ENCODE data around the gene PCBP4.
A peak's percentile ranks its signal among the peaks of the same experiment; 100 is the strongest.

The PCBP4 gene

DNA sequence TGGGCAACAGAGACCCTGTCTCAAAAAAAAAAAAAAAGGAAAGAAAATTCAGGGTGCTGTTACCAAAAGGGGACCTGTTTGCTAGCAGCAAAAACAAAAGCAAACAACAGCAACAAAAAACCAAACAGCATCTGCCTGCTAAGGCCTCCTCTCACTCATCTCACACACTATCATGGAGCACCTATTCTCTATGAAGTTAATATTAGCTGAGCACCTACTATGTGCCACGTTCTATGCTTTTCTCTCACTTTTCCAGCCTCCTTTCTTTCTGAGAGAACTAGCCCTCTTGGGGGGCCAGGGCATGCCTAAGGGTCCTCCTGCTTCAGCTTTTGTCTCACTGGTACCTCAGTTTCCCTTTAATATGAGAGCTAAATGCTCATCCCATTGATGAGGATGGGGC, 12.5 kb downstream of the PCBP4 start:
- no peak for DNase-seq

DNA sequence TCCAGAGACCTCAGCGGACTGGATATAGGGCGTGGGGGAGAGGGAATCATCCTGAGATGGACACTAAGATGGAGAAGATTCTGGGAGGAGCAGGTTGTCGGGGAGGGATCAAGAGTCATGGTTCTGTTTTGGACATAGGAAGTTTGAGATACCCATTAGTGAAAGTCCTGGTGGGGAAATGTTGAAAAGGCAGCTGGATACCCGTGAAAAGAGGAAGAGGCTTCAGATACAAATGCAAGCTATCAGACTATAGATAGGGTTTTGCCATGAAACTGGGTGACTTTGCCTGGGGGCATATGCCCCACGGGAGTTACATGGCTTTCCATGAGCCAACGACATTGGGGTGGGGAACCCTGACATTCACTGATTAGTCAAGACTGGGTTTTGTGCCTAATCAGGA, 13.1 kb downstream of the PCBP4 start:
- no peak for DNase-seq

DNA sequence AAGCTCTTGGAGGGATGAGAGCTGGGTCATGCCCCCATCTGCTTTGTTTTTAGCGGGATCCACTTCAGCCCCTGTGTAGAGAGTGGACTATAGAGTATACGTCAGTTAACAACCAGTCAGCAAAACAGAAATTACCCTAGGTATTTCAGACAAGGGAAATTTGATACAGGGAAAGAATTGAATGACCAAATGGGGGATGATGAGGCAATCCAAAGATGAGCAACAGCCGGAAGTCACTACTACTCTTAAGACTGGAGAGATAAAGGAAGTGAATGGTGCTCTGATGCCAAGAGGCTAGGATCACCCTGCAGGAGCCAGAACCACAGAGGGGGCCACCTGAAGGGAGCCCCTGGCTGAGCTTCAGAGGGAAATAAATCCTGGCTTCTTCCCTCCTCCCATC, 13.8 kb downstream of the PCBP4 start:
- DNase-seq, result no peak

DNA sequence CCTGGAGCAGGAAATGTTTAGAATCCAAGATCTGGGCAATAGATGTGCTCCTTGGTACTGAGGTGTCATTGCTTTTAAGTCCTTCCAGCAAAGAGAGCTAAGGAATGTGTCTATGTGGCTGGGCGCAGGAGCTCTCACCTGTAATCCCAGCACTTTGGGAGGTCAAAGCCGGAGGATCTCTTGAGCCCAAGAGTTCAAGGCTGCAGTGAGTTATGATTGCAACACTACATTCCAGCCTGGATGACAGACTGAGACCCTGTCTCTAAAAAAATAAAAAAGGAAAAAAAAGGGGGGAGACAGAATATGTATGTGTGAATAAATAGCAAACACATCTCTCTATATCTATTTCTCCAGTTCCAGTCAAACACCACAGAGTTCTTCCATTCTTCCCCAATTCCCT, 16.4 kb downstream of the PCBP4 start:
- DNase-seq, result no peak

DNA sequence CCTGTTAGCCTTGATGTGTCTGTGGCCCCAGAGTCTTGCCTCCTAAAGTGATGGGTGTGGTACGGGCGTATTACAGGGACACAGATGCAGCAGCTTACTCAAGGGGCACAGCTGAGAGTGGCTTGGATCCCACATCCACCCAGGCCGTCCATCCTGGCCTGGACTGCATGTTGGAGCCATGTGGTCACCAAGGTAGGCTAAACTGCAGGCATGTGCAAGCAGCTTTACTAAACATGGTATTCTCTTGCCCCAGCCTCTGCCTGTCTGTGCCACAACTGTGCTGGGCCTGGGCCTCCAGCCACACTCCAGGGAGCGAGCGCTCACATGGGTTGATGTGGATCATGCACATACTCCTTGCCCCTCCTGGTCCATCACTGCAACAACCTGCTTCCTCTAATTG, 18.1 kb downstream of the PCBP4 start:
- no peak for DNase-seq

DNA sequence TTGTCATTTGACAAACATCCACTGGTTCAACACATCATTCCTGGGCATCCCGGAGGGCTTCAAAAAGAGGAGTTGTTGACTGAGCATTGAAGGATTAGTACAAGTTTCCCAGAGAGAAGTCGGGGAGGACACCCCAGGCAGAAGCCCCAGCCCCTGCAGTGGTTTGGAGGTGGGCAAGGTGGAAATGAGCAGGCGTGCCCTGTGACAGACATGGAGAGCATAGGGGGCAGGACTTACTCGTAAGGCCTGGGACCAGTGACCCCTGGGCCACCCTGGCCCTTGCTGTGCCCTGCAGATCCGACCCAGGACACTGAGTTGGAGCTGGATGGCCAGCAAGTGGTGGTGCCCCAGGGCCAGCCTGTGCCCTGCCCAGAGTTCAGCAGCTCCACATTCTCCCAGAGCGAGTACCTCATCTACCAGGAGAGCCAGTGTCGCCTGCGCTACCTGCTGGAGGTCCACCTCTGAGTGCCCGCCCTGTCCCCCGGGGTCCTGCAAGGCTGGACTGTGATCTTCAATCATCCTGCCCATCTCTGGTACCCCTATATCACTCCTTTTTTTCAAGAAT, 19.2 kb downstream of the PCBP4 start:
- DNase-seq, result no peak

DNA sequence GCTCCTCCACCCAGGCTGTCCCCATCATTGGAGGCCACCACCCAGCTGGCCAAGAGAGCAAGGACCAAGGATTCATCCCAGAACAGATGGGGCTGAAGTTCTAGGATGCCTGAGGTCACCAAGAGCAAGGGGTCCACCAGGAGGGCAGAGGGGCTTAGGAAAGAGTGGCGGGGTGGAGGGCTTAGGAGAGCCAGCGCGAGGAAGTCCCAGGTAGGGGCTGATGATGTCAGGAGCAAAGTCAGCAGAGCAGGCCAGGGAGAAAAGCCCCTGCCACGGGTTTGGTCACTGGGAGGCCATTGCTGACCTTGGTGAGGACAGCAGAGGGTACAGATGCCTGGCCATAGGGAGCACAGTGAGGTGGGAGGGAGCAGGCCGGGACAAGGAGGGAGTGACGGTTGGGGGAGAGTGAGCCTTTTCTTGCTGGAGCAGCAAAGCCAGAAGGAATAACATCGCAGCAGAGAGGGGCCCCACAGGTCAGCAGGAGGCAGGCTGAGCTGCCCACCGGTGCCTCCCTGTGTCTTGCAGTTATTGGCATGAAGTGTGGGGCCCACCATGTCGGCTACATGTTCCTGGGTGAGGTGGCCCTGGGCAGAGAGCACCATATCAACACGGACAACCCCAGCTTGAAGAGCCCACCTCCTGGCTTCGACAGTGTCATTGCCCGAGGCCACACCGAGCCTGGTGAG, 19.9 kb downstream of the PCBP4 start:
- no peak for DNase-seq

DNA sequence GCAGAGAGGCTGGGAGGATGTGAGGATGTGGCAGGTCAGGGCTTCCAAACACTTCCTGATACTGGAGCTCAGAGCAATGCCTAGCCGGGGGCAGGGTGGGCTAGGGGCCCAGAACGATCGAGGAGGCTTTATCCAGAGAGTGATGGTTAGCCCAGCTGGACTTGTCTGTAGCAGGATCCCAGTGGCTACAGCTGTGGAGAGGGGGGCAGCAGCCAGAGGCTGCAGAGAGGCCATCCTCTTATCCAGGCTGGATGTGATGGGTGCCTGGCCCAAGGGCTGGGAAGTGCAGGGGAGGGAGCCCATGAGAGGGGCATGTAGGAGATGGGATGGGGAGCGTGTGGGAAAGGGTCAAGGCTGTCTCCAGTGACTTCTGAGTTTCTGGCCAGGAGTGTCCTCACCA, 20.5 kb downstream of the PCBP4 start:
- no peak for DNase-seq

DNA sequence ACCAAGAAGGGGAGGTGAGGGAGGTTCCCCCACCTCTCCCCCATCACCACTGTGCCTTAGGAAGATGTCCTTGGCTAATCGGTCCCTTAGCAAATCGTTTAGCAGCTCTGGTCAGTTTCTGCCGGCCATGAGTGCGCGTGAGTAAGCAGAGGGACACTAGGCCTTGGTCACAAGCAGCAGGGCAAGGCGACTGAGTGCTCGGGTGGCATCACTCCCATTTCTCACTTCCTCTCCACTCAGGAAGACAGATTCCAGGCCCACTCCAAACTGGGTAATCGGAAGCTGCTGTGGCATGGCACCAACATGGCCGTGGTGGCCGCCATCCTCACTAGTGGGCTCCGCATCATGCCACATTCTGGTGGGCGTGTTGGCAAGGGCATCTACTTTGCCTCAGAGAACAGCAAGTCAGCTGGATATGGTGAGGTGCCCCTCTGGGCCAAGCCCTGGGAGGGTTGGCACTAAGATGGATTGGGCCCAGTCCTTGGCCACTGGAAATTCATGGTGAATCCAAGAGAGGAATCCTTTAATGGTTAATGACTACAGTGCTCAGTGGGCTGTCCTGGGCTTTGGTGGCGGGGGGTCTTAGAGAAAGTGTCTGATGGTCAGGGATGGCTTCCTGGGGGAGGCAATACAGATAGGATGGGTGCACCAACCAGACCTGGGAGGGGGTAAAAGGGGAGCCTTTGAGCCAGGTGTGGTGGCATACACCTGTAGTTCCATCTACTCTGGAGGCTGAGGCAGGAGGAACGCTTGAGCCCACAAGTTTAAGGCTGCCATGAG, 21.1 kb downstream of the PCBP4 start:
- no peak for DNase-seq

DNA sequence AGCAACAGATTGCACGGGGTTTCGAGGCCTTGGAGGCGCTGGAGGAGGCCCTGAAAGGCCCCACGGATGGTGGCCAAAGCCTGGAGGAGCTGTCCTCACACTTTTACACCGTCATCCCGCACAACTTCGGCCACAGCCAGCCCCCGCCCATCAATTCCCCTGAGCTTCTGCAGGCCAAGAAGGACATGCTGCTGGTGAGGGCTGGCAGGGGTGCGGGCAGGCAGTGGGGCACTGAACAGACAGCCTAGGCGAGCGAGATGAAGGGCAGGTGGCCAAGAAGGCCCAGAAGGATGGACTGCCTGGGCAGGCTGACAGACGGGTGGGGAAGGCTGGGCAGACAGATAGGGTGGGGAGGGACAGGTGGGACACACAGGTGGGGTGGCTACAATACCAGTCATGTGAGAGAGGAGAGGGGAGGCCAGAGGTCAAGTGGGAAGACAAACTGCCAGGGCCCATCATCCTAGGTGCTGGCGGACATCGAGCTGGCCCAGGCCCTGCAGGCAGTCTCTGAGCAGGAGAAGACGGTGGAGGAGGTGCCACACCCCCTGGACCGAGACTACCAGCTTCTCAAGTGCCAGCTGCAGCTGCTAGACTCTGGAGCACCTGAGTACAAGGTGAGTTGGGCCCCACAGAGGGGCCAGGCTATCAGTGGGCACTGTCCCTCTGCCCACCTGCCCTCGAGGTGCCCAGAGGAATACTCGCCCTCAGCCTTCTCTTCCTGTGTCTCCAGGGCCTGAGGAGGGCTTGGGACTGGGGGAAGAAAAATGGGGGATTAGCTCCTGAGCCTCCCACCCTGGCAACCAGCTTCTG, 22.0 kb downstream of the PCBP4 start:
- no peak for DNase-seq

DNA sequence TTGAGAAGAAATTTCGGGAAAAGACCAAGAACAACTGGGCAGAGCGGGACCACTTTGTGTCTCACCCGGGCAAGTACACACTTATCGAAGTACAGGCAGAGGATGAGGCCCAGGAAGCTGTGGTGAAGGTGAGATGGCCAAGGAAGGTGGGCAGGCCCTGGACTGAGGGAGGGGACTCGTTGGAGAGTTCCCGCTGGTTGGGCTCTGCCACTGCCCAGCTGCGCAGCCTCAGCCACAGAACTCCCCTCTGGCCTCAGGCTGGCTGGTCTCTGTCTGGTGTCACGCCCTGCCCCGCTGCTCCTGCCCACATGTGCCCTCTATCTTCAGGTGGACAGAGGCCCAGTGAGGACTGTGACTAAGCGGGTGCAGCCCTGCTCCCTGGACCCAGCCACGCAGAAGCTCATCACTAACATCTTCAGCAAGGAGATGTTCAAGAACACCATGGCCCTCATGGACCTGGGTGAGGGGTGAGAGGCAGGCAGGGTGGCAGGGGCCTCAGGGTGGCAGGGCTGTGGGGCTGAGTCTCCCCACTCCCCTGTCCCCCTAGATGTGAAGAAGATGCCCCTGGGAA, 22.7 kb downstream of the PCBP4 start:
- DNase-seq, result no peak

DNA sequence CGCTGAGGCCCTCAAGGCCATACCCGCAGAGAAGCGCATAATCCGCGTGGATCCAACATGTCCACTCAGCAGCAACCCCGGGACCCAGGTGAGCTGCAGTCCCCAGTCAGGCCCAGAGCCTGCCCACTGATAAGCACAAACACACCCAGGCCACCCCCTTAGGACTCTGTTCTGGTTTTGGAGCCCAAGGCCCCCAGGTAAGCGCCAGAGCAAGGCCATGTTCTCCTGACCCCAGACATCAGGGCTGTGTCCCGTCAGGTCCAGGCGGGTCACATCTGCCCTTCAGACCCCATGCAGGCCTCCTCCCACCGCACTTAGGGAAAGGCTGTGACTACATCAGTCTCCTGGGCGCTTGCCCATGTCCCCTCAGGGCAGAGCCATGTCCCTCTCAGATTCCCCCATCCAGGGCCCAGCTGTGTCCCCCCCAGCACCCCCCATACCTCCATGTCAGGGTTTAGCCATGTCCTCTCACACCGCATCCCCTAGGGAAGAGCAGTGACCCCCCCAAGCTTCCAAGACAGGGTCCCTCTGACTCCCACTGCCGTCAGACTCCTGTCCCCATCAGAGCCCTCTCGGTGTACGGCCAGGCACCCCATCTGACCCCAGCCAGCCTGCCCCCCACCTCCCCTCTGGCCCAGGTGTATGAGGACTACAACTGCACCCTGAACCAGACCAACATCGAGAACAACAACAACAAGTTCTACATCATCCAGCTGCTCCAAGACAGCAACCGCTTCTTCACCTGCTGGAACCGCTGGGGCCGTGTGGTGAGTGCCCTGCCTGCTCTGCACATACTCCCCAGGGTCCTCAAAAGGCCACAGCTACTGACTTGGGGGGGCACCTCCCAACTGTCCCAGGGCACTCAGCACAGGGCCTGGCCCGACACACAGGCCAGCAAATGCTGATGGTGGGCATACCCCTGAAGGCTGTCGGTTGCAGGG, 23.5 kb downstream of the PCBP4 start:
- DNase-seq, result no peak

DNA sequence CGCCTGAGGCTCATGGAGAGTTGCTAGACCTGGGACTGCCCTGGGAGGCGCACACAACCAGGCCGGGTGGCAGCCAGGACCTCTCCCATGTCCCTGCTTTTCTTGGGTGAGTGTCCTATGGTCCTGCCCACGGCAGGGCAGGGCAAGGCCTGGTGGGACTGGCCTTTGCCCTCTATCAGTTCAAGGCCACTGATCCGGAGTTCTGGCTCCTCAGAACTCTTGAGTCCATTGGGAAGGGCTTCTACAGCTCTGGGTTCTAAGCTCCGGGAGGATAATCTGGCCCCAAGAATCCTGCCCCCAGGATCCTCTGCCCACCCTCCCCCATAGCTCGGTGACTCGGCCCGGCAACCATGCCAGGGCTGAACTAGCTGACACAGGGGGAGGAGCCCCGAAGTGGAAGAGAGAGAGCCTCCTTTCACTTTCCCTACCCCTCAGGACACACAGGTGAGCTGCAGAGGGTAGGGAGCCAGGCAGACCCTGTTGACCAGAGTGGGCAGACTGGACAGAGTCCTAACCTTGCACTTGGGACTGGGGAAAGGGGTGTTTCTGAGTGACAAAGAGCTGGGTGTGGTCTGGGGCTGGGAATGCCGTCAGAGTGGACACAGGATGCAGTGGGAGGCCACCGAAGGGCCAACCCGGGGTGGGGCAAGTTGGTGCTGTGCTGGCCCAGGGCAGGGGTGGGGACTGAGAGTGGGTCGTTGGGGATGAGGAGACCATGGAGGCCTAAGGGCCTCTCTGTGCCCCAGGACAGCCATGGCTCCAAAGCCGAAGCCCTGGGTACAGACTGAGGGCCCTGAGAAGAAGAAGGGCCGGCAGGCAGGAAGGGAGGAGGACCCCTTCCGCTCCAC, 24.4 kb downstream of the PCBP4 start:
- DNase-seq, result peak; percentile 60

DNA sequence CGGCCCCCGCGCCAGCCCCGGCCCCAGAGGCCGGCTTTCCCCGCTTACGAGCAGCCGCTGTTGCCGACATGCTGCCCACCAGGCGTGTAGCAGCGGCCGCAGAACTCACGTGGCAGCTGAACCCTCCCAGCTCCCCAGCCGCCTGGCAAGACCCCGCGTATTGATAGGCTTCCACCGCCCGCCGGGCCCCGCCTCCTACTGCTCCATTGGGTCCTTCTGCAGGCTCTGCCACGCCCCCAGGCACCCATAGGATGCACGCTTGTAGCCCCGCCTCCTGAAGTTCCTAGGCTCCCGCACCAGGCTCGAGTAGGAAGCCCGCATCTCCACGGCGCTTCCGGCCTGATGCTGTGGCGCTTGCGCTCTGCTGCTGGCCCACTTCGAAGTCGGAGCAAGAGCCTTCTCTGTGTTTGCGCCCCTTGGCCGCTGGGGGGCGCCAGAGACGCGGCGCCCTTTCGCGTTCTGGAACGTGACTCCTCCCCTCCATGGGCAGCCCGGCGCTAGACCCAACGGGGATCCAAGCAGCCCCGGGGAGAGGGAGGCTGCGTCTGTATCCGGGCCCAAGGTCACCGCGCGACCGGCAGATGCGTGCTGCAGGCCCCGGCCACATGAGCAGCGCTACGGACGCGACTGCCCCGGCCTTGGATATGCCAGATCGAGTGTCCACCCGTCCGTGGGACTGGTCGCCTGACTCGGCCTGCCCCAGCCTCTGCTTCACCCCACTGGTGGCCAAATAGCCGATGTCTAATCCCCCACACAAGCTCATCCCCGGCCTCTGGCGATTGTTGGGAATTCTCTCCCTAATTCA, 25.3 kb downstream of the PCBP4 start, which contains the start of the genes PARP3 and RRP9:
PARP3 (plus strand) TSS at position 566 of the 805 bp plus-strand sequence. CDS start 993 bp downstream, outside the sequence.
RRP9 (minus strand) TSS at position 107 of the 805 bp plus-strand sequence; CDS start at position 70, 37 bp downstream.
- peak; percentile 100 for DNase-seq

DNA sequence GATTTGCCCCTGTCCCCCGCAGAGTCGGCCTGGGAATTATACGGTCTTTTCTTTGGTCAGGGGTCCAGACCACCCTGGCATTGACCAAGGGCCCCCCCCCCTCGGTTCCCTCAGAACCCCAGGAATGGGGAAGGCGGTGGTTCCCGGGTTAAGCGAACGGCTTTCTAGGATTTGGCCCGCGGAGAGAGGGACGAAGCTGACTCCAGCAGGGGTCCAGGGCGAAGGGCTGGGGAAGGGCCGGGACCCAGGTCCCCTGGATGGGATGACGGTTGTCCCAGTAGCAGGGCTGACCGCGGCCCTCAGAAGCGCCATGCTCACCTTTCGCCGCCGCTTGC, 25.8 kb downstream of the PCBP4 start:
- no peak for DNase-seq

DNA sequence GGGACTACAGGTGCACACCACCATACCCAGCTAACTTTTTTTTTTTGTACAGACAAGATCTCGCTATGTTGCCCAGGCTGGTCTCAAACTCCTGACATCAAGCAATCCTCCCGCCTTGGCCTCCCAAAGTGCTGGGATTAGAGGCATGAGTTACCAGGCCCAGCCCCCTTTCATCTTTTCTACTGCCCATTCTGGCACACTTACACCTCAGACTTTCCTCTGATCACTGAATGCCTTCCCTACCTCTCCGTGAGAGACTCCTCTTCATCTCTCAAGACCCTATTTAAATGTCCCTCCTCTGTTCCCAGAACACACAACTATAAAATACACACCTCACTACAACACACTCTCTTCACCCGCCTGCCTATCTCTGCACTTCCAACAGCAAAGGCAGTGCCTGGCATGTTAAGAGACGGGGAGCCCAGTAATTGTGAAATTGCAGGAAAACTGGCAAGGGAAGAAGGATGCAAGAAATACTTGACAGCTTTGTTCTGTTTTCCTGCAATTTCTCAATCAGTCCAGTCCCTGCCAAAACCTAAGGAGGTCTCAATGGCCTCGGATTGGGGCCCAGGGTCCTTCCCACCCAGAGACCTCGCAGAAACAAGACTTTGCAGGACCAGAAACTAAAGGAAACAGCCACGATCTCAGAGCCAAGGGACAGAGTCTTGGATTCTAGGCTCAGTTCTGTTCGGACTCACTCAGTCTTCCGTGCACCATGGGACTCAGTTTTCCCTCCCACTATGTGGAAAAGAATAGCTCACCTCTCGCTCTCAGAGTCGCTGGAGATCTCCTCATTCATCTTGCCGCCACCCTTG, 26.4 kb downstream of the PCBP4 start:
- DNase-seq, result no peak

DNA sequence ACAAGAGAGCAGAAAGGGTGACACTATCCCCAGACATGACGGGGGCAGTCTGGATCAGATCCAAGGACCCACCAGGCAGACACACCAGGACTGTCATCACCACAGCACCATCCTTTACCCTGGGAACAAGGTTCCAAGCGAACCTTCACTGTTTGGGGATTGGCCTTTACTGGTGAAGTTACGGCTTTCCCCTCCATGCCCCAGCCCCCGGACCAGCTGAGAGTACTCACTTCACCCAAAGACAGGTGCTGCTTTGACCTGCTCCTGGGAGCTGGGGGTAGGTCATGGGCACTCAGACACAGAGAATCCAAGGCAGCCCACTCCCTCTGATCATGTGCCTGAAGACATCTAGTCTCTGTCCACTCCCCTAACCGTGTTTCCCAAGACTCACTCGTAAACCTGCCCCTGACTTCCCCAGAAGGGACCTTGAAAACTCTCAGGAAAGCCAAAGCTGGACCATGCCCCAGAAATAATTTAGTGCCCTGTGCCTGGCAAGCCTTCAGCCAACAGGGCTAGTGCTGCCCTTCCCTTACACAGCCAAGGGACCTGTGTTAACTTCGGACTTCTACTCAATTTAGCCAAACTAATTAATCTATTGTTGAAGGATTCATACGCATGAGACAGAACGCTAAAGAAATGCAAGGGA, 28.4 kb downstream of the PCBP4 start:
- DNase-seq, result no peak
